ENCODE measurements around the gene ALKAL2. TPM values are rescaled to one million over a fixed set of nuclear protein-coding genes. Genes with fewer than 3 reads are reported as not detected.
A peak's percentile ranks its signal among the peaks of the same experiment; 100 is the strongest.

ALKAL2 gene
- total RNA-seq, 8 experiments from 2014 or later = 0.60 to 3.8 (median 1.2) TPM; not detected in 1

DNA sequence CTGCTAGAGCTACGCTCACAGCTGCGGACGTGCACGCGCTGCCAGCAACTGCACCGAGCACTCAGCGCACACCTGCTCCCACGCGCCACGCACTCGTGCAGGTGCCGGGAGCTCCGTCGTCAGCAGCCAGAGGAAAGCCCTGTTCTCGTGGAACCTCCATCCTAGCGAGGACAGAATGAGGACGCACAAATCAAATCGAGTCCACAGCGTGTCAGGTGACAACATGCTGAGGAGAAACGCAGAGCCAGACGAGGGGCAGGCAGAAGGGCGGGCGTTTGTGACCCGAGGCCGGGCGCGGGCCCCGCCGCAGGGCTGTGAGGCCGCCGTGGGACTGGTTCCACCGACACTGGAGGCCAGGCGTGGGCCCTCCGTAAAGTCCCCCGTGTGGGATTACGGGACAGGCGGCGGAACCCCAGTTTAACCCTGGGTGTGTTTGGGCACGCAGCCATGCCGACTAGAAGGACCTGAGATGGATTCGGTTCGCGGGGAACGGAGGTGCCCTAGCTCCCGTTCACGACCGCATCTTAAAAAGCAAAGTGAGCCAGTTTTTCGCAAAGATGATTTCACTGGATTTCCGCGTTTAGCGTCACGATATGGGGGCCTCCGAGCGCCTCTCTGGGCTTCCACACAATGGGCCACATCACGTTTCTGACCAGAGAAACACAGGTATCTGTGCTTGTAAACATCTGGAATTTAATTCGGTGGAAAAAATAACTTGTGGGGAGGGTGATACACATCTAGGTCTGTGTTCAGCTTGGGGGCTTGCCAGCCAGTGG is 26.9 kb upstream of the ALKAL2 start:
- Histone ChIP-seq H3K27ac (no peak overlapping the region), H3K4me1 (replicated peaks in 1 of 2) (peaks cover 45 to 56% of the 10 kb centered on the region in 2 donors), H3K4me3 (no peak overlapping the region)
- no peak for ATAC-seq (replicated peaks in 6 of 8)
- 60 to 98% (median 94%) methylated on average over 1 to 20 of the region's 56 CpGs; no CpG with 5 or more reads in 5 of the 10 experiments for WGBS, 10 experiments
- in situ Hi-C loops (cut with MboI; ENCODE audit: low pct_unique_long_range_greater_than_20kb in 2 of 9, low sequenced_read_pairs in 9 of 9, unreplicated experiment in 9 of 9) = no loop called here

DNA sequence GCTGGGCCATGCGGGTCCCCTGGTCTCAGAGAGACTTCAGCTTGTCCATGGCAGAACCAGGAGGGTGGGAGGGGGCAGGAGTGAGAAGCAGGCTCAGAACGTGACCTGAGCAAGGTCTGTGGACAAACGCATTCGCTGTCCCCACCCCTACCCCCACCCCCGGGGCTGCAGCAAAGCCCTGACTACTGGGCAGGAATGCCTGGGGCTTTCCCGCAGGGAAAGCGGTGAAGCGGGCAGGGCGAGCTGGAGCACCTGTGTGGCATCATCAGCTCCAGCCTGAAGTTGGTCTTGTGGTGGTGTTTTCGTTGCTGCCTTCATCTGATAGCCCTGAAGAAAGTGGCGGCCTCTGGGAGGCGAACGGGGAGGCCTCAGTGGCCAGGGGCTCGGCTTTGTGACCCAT is 26.1 kb upstream of the ALKAL2 start:
- Histone ChIP-seq H3K4me3 (no peak overlapping the region), H3K4me1 (replicated peaks in 1 of 2) (peaks cover 48 to 64% of the 10 kb centered on the region in 2 donors), H3K27ac (no peak overlapping the region)
- in situ Hi-C loops (cut with MboI; ENCODE audit: low pct_unique_long_range_greater_than_20kb in 2 of 9, low sequenced_read_pairs in 9 of 9, unreplicated experiment in 9 of 9) = no loop called here
- WGBS, 10 experiments = 18 to 97% (median 60%) methylated on average over 1 to 5 of the region's 14 CpGs; no CpG with 5 or more reads in 6 of the 10 experiments
- no peak for ATAC-seq (replicated peaks in 6 of 8)

DNA sequence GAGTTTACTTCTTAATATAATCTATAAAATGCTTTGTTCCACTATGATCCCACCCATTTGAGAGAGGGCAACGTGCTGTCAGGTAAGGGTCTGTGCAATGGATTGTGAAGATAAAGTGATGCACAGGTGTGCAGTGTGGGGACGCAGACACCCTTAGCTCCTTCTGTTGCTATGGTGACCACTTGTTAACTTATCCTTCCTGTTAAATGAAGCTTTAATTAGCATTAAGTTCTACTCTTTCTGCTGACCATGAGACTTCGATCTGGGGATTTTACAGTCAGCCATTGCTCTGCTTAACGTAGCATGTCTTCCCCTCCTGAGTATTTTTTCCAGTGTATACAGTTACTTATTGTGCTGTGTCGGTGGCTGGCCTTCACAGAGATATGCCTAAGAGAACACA is 23.1 kb upstream of the ALKAL2 start:
- no peak for ATAC-seq (replicated peaks in 6 of 8)
- in situ Hi-C loops (cut with MboI; ENCODE audit: low pct_unique_long_range_greater_than_20kb in 2 of 9, low sequenced_read_pairs in 9 of 9, unreplicated experiment in 9 of 9) = no loop called here
- Histone ChIP-seq H3K27ac (no peak overlapping the region), H3K4me1 (replicated peaks in 1 of 2) (peaks cover 32 to 46% of the 10 kb centered on the region in 2 donors), H3K4me3 (no peak overlapping the region)
- 18 to 100% (median 86%) methylated on average over 1 to 5 of the region's 5 CpGs for WGBS, 10 experiments

- in situ Hi-C loops (cut with MboI; ENCODE audit: low pct_unique_long_range_greater_than_20kb in 2 of 9, low sequenced_read_pairs in 9 of 9, unreplicated experiment in 9 of 9) = no loop called here
- no peak overlapping the region for H3K4me3 ChIP-seq
- WGBS, 10 experiments = 20 to 80% (median 54%) methylated on average over 1 to 9 of the region's 10 CpGs
- H3K4me1 ChIP-seq (replicated peaks in 1 of 2) = peaks cover 32 to 36% of the 10 kb centered on the region in 2 donors
- ATAC-seq (replicated peaks in 6 of 8) = peak in 1 of 8 experiments; percentile 18
- peak overlapping the region in 1 of 2 donors; percentile 51 for H3K27ac ChIP-seq
These were observed 22.1 kb upstream of the ALKAL2 start for GRCh38 chr2:309954-310510.

DNA sequence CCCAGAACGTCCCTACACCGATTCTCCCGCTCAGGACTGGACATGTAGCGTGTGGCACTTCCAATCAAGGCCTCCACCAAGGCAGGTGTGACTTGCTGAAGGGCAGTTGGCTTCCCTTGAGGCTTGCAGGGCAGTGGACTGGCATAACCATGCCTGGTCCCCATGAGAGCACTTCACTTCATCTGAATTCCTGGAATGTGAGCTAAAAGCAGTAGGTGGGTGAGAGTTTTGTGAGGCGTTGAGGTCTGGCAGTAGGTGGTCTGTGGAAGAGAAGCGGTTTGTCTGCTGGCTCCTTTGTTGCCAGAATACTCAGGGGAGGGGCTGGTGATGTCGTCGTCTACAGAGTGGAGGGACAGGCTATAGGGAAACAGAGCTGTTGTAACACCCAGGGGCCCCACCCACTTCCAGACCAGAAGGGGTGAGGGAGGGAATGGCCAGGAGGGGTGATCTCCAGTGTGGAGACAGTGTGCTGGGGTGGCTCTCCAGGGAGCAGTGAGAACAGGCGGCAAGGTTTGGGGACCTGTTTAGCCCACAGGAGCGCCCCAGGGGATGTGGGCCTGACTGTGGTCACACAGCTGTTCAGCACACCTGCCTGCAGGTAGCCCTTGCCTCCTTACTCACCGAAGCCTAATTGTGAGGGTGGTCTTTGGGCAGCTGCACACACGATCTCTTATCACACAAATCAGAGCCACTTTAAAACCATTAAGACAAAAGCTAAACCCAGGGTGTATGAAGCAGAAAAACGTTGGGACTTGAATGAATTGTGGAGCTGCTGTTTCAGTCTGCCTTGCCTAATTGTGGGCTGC is 21.5 kb upstream of the ALKAL2 start:
- ATAC-seq (replicated peaks in 6 of 8) = peak; percentile 34 to 94 (median 71)
- Histone ChIP-seq H3K4me3 (no peak overlapping the region), H3K4me1 (replicated peaks in 1 of 2) (peaks cover 32 to 34% of the 10 kb centered on the region in 2 donors), H3K27ac (peak overlapping the region in 1 of 2 donors; percentile 60)
- WGBS, 10 experiments = 0 to 100% (median 43%) methylated on average over 1 to 7 of the region's 13 CpGs; no CpG with 5 or more reads in 3 of the 10 experiments
- in situ Hi-C loops (cut with MboI; ENCODE audit: low pct_unique_long_range_greater_than_20kb in 2 of 9, low sequenced_read_pairs in 9 of 9, unreplicated experiment in 9 of 9) = no loop called here

DNA sequence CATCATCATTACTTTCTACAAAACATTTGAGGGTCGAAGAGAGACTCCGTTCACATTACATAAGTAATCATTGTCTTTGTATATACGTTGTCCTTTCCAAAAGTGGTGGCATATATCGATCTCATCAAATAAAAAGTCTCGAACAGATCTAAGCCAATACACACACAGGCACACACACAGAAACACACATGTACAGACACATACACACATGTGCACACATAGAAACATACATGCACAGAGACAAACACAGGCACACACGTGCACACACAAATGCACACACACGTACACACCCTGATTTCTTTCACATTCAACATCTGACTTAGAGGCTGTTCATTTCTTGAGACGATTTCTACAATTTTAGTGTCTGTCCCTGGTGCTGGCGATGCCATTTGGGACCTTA is 17.5 kb upstream of the ALKAL2 start:
- Histone ChIP-seq H3K4me1 (replicated peaks in 1 of 2) (peaks cover 9 to 15% of the 10 kb centered on the region in 2 donors), H3K4me3 (no peak overlapping the region), H3K27ac (no peak overlapping the region)
- no peak for ATAC-seq (replicated peaks in 6 of 8)
- 49 to 92% (median 76%) methylated on average over 3 to 9 of the region's 9 CpGs for WGBS, 10 experiments
- in situ Hi-C loops (cut with MboI; ENCODE audit: low pct_unique_long_range_greater_than_20kb in 2 of 9, low sequenced_read_pairs in 9 of 9, unreplicated experiment in 9 of 9) = no loop called here

DNA sequence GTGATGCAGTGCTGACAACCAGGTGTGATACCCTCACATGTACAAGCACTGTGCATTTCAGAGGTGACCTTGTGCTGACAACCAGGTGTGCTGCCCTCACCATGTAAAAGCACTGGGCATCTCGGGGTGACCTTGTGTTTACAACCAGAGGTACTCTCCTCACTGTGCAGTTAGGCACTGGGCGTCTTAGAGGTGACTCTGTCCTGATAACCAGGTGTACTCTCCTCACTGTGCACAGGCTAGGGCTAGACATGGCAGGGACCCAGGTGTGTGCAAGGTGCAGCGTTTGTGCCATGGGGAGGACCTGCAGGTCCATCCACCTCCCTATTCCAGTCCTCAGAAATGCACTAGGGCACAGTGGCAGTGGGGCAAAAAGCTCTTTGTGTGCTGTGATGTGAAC is 8.5 kb upstream of the ALKAL2 start:
- ATAC-seq (replicated peaks in 6 of 8) = no peak
- 0 to 75% (median 40%) methylated on average over 1 to 2 of the region's 3 CpGs; no CpG with 5 or more reads in 6 of the 10 experiments for WGBS, 10 experiments
- no peaks in the 10 kb centered on the region for H3K4me1 ChIP-seq (replicated peaks in 1 of 2)
- no peak overlapping the region for H3K4me3 ChIP-seq
- in situ Hi-C loops (cut with MboI; ENCODE audit: low pct_unique_long_range_greater_than_20kb in 2 of 9, low sequenced_read_pairs in 9 of 9, unreplicated experiment in 9 of 9) = no loop called here
- H3K27ac ChIP-seq = no peak overlapping the region

DNA sequence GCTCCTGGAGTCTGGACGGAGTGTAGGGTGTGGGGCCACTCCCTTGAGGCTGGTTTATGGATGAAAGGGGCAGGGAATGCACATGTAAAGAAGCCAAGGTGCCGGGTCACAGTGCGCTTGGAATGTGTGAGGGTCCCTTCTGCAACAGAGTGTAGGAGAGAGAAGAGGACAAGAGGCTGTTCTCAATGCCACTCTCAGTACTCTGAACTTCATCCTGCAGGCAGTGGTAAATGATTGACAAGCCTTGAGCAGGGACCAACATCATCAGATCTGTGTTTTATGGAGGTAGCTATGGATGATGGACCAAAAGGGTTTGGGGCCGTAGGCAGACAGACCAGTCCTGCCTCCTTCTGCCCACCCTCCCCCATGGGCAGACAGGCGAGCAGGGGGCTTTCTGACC is 7.2 kb upstream of the ALKAL2 start:
- 14 to 100% (median 70%) methylated on average over 1 to 3 of the region's 5 CpGs; no CpG with 5 or more reads in 4 of the 10 experiments for WGBS, 10 experiments
- ATAC-seq (replicated peaks in 6 of 8) = no peak
- no peak overlapping the region for H3K27ac ChIP-seq
- no peak overlapping the region for H3K4me3 ChIP-seq
- in situ Hi-C loops (cut with MboI; ENCODE audit: low pct_unique_long_range_greater_than_20kb in 2 of 9, low sequenced_read_pairs in 9 of 9, unreplicated experiment in 9 of 9) = no loop called here
- H3K4me1 ChIP-seq (replicated peaks in 1 of 2) = no peaks in the 10 kb centered on the region

DNA sequence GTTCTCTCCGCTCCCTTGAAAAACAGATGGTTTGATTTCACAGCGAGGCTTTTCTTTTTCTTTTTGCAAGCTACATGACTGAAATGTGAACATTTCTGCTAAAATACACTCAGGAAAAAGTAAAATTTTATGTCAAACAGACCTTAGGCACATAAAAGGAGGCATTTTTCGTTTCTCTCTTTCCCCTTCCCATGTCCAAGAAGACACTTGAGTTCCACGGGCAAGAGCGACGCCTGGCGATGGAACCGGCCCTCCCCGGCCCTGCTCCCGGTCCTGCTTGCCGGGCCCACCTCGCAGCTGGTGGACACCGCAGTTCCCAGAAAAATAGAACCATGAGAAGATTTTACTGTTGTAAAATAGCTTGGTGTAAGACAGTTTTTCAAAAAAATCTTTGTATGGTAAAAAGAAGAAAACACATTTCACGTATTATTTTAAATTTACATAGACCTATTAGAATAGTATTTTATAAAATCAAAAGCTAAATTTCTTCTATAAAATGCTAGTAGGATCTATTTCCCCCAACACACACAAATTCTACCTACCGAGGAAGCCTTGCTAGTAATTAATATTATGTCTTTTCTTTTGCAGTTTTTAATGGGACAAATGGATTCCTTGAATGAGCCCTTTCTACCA is 2.3 kb upstream of the ALKAL2 start:
- 5 to 54% (median 10%) methylated on average over 2 to 14 of the region's 15 CpGs; no CpG with 5 or more reads in 1 of the 10 experiments for WGBS, 10 experiments
- Histone ChIP-seq H3K27ac (no peak overlapping the region), H3K4me3 (peak overlapping the region; percentile 18 to 35 (median 28)), H3K4me1 (replicated peaks in 1 of 2) (peaks cover 5 to 9% of the 10 kb centered on the region in 2 donors)
- peak; percentile 72 to 82 (median 78) for ATAC-seq (replicated peaks in 6 of 8)
- in situ Hi-C loops (cut with MboI; ENCODE audit: low pct_unique_long_range_greater_than_20kb in 2 of 9, low sequenced_read_pairs in 9 of 9, unreplicated experiment in 9 of 9) = no loop called here

- Histone ChIP-seq H3K4me3 (peak overlapping the region; percentile 18 to 35 (median 28)), H3K27ac (no peak overlapping the region), H3K4me1 (replicated peaks in 1 of 2) (peaks cover 5 to 9% of the 10 kb centered on the region in 2 donors)
- in situ Hi-C loops (cut with MboI; ENCODE audit: low pct_unique_long_range_greater_than_20kb in 2 of 9, low sequenced_read_pairs in 9 of 9, unreplicated experiment in 9 of 9) = no loop called here
- 0 to 4% (median 0%) methylated on average over 1 to 16 of the region's 60 CpGs; no CpG with 5 or more reads in 5 of the 10 experiments for WGBS, 10 experiments
- peak; percentile 47 to 70 (median 61) for ATAC-seq (replicated peaks in 6 of 8)
These were observed 1.6 kb upstream of the ALKAL2 start for GRCh38 chr2:289362-290089.

DNA sequence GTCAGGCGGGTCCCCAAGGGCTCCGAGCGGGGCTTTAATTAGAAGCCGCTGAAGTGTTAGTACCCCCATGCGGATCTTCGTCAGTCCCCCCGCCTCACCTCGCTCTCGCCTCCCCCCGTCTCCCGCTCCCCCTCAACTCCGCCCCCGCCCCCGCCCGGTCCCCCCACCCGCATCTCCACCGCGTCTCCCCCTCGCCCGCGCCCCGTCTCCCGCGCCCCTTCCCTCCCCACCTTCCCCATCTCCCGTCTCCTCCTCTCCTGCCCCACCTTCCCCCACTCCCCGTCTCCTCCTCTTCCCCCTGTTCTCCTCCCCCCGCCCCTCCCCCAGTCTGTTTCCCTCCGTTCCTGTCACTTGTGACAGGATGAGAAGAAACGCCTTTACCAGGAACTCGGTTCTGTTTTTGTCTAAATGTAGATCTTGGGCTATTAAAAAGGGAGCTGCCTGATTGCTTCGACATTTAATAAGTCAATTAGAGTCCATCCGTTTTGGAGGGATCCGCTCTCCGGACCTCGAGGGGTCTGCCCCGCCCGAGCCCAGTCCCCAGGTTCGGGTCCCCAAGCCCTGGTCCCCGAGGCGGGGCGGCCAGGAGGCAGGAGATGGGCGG is 969 bp upstream of the ALKAL2 start:
- in situ Hi-C loops (cut with MboI; ENCODE audit: low pct_unique_long_range_greater_than_20kb in 2 of 9, low sequenced_read_pairs in 9 of 9, unreplicated experiment in 9 of 9) = no loop called here
- ATAC-seq (replicated peaks in 6 of 8) = peak in 1 of 8 experiments; percentile 10
- Histone ChIP-seq H3K4me3 (peak overlapping the region in 4 of 5 donors; percentile 18 to 35 (median 30)), H3K4me1 (replicated peaks in 1 of 2) (peaks cover 5 to 9% of the 10 kb centered on the region in 2 donors), H3K27ac (no peak overlapping the region)
- WGBS, 10 experiments = 0% methylated on average over 3 of the region's 42 CpGs; no CpG with 5 or more reads in 9 of the 10 experiments

DNA sequence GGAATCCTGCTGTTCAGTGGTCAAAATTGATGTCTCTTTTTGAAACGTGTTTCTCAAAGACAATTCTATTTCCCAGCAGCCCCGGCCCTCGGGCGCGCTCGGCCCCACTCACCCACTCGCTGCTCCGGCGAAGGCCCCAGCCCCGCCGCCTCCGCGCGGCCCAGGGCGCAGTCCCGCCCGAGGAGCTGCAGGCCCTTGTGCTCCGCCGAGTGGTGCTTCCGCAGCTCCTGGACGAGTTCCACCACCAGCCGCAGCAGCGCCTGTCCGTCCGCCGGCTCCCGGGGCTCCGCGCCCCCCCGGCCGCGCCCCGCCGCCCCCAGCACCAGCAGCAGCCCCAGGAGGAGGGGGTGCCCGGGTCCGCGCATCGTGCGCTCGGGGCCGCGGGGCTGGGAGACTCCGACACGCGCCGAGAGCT is 413 bp downstream of the ALKAL2 start:
- H3K27ac ChIP-seq = no peak overlapping the region
- in situ Hi-C loops (cut with MboI; ENCODE audit: low pct_unique_long_range_greater_than_20kb in 2 of 9, low sequenced_read_pairs in 9 of 9, unreplicated experiment in 9 of 9) = no loop called here
- peak overlapping the region; percentile 27 to 38 (median 30) for H3K4me3 ChIP-seq
- 0% methylated on average over 1 of the region's 46 CpGs; no CpG with 5 or more reads in 9 of the 10 experiments for WGBS, 10 experiments
- peak in 7 of 8 experiments; percentile 39 to 73 (median 62) for ATAC-seq (replicated peaks in 6 of 8)
- H3K4me1 ChIP-seq (replicated peaks in 1 of 2) = peaks cover 5 to 9% of the 10 kb centered on the region in 2 donors

Measured in motor neuron (in vitro differentiated cells).